ENCODE measurements around the gene KCND2. TPM values are rescaled to one million over a fixed set of nuclear protein-coding genes. Genes with fewer than 3 reads are reported as not detected.

Gene KCND2
- total RNA-seq, 2 experiments from 2014 or later = not detected

DNA sequence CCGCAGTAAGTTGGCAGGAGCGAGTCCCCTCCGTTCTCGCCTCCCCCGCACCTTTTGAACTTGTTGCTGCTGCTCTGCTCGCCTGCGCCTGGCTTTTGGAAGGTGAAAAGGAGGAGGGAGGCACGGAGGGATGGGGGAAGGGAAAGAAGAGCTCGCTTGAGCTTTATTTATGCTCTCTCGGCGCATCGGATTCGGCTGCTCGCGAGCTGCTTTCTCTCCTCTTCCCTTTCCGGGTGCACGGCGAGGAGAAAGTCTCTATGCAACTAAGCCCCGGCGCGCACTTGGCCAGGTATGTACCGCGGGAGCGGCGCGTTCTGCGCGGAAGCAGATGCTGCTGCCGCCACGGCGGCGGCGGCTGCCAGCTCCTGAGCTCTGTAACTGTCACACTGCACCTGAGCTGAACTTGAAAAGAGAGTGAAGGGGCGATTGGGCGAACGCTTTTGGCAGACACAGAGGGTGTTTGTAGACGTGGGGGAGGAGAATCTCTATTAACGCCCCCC lies 551 bp downstream of the KCND2 start:
- peaks cover 6% of the 10 kb centered on the region for H3K4me1 Mint-ChIP-seq (ENCODE audit: low read depth)
- no peak overlapping the region for H3K27ac Mint-ChIP-seq
- peaks cover 21% of the 10 kb centered on the region for H3K27me3 Mint-ChIP-seq (ENCODE audit: low read depth)
- CTCF ChIA-PET = no interaction called here
- ATAC-seq (peak; percentile 73), DNase-seq (peak; percentile 33)
- peak overlapping the region; percentile 72 for H3K4me3 Mint-ChIP-seq
- H3K36me3 Mint-ChIP-seq (ENCODE audit: low read depth) = no peaks in the 10 kb centered on the region
- H3K9me3 Mint-ChIP-seq (ENCODE audit: insufficient read depth) = no peaks in the 10 kb centered on the region
- POLR2A ChIA-PET = no interaction called here

DNA sequence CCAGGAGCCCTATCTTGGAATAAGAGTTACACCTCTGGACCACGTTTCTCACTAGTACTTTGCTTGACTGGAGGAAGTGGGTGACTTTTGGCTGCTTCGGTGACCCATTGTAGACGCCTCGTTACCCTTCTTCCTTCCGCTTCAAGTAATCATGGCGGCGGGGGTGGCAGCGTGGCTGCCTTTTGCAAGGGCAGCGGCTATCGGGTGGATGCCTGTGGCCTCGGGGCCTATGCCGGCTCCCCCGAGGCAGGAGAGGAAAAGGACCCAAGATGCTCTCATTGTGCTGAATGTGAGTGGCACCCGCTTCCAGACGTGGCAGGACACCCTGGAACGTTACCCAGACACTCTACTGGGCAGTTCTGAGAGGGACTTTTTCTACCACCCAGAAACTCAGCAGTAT lies 1.5 kb downstream of the KCND2 start:
- Mint-ChIP-seq H3K4me3 (no peak overlapping the region), H3K4me1 (ENCODE audit: low read depth) (peaks cover 6% of the 10 kb centered on the region)
- POLR2A ChIA-PET = no interaction called here

GRCh38 chr7:120274899-120275298 lies 1.9 kb downstream of the KCND2 start:
- ChIA-PET CTCF (no interaction called here), POLR2A (no interaction called here)
- Mint-ChIP-seq H3K27me3 (ENCODE audit: low read depth) (peaks cover 21% of the 10 kb centered on the region), H3K9me3 (ENCODE audit: insufficient read depth) (no peaks in the 10 kb centered on the region), H3K4me1 (ENCODE audit: low read depth) (peaks cover 6% of the 10 kb centered on the region), H3K36me3 (ENCODE audit: low read depth) (no peaks in the 10 kb centered on the region), H3K4me3 (no peak overlapping the region), H3K27ac (no peak overlapping the region)
- ATAC-seq = no peak
- no peak for DNase-seq

More for the DNA sequence above, 1.5 kb downstream of the KCND2 start:
- Mint-ChIP-seq H3K27me3 (ENCODE audit: low read depth) (peaks cover 21% of the 10 kb centered on the region), H3K27ac (no peak overlapping the region), H3K36me3 (ENCODE audit: low read depth) (no peaks in the 10 kb centered on the region), H3K9me3 (ENCODE audit: insufficient read depth) (no peaks in the 10 kb centered on the region)
- DNase-seq = no peak
- no peak for ATAC-seq
- CTCF ChIA-PET = no interaction called here

DNA sequence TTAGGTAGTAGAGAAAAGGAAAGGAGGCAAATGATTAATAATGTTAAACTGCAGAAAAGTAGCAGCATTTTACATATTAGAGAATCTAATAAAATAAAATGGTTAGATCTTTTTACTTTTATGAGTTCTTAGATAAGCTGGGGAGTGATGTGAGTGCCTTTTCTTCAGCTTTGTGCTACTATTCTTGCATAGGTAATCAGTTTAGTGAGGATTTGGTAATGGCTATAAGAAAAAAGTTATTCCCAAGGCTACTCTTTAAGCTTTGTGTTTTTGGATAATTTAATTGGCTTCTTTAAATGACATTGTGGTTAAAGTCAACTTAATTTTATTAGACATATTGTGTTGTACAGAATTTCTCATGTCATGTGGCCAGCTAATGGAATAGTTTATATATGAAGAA lies 3.7 kb downstream of the KCND2 start:
- ChIA-PET POLR2A (no interaction called here), CTCF (no interaction called here)
- Mint-ChIP-seq H3K9me3 (ENCODE audit: insufficient read depth) (no peaks in the 10 kb centered on the region), H3K4me1 (ENCODE audit: low read depth) (peaks cover 6% of the 10 kb centered on the region), H3K27ac (no peak overlapping the region), H3K4me3 (no peak overlapping the region), H3K36me3 (ENCODE audit: low read depth) (no peaks in the 10 kb centered on the region), H3K27me3 (ENCODE audit: low read depth) (peaks cover 21% of the 10 kb centered on the region)
- DNase-seq (no peak), ATAC-seq (no peak)

- ChIA-PET CTCF (no interaction called here), POLR2A (no interaction called here)
- ATAC-seq (no peak), DNase-seq (no peak)
- Mint-ChIP-seq H3K36me3 (ENCODE audit: low read depth) (no peaks in the 10 kb centered on the region), H3K27me3 (ENCODE audit: low read depth) (peaks cover 7% of the 10 kb centered on the region), H3K27ac (no peak overlapping the region), H3K4me3 (no peak overlapping the region), H3K9me3 (ENCODE audit: insufficient read depth) (no peaks in the 10 kb centered on the region), H3K4me1 (ENCODE audit: low read depth) (no peaks in the 10 kb centered on the region)
Measured at GRCh38 chr7:120278773-120279172, 5.8 kb downstream of the KCND2 start.

GRCh38 chr7:120280743-120281142 lies 7.8 kb downstream of the KCND2 start:
- DNase-seq (no peak), ATAC-seq (no peak)
- ChIA-PET POLR2A (no interaction called here), CTCF (no interaction called here)
- Mint-ChIP-seq H3K4me3 (no peak overlapping the region), H3K4me1 (ENCODE audit: low read depth) (no peaks in the 10 kb centered on the region), H3K27ac (no peak overlapping the region), H3K36me3 (ENCODE audit: low read depth) (no peaks in the 10 kb centered on the region), H3K27me3 (ENCODE audit: low read depth) (no peaks in the 10 kb centered on the region), H3K9me3 (ENCODE audit: insufficient read depth) (no peaks in the 10 kb centered on the region)

DNA sequence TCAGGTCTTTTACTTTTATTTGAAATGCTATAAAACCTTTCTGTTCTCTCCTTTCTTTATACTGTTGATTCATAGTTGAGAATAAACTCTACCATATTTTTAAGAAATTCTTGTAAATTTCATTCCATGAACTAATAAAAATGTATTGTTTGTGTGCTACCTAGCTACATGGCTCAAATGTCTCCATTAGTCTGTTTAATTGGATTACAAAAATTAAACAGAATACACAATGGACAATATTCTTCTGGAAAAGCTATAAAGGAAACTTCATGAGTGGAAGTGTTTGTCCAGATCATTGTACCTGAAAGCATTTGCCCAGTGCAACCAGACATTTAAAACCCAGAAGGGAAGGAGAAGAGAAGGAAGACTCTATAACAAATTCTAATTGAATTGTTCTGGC lies 20.1 kb downstream of the KCND2 start:
- ChIA-PET CTCF (no interaction called here), POLR2A (no interaction called here)
- no peaks in the 10 kb centered on the region for H3K27me3 Mint-ChIP-seq (ENCODE audit: low read depth)
- no peak for ATAC-seq
- no peak overlapping the region for H3K4me3 Mint-ChIP-seq
- no peak for DNase-seq
- no peak overlapping the region for H3K27ac Mint-ChIP-seq
- H3K9me3 Mint-ChIP-seq (ENCODE audit: insufficient read depth) = no peaks in the 10 kb centered on the region
- H3K36me3 Mint-ChIP-seq (ENCODE audit: low read depth) = no peaks in the 10 kb centered on the region
- H3K4me1 Mint-ChIP-seq (ENCODE audit: low read depth) = no peaks in the 10 kb centered on the region

DNA sequence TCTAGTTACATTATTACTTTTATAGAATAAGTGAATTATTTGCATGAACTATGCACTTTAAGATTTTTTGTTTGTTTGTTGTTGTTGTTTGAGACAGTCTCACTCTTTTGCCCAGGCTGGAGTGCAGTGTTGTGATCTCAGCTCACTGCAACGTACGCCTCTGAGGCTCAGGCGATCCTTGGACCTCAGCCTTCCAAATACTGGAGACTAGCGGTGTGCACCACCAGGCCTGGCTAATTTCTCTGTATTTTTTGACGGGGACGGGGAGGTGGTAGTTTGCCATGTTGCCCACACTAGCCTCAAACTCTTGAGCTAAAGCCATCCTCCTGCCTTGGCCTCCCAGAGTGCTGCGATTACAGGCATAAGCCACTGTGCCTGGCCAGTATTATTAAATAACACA lies 29.2 kb downstream of the KCND2 start:
- ATAC-seq = no peak
- POLR2A ChIA-PET = no interaction called here
- no peaks in the 10 kb centered on the region for H3K36me3 Mint-ChIP-seq (ENCODE audit: low read depth)

GRCh38 chr7:120303105-120303504 lies 30.1 kb downstream of the KCND2 start:
- ATAC-seq = no peak
- CTCF ChIA-PET = no interaction called here
- DNase-seq = no peak
- no peaks in the 10 kb centered on the region for H3K36me3 Mint-ChIP-seq (ENCODE audit: low read depth)
- no peak overlapping the region for H3K4me3 Mint-ChIP-seq
- POLR2A ChIA-PET = no interaction called here
- H3K4me1 Mint-ChIP-seq (ENCODE audit: low read depth) = no peaks in the 10 kb centered on the region
- H3K27me3 Mint-ChIP-seq (ENCODE audit: low read depth) = no peaks in the 10 kb centered on the region
- H3K9me3 Mint-ChIP-seq (ENCODE audit: insufficient read depth) = no peaks in the 10 kb centered on the region
- no peak overlapping the region for H3K27ac Mint-ChIP-seq

More for the DNA sequence above, 29.2 kb downstream of the KCND2 start:
- CTCF ChIA-PET = no interaction called here
- Mint-ChIP-seq H3K4me1 (ENCODE audit: low read depth) (no peaks in the 10 kb centered on the region), H3K9me3 (ENCODE audit: insufficient read depth) (no peaks in the 10 kb centered on the region), H3K27ac (no peak overlapping the region), H3K4me3 (no peak overlapping the region), H3K27me3 (ENCODE audit: low read depth) (no peaks in the 10 kb centered on the region)
- no peak for DNase-seq

DNA sequence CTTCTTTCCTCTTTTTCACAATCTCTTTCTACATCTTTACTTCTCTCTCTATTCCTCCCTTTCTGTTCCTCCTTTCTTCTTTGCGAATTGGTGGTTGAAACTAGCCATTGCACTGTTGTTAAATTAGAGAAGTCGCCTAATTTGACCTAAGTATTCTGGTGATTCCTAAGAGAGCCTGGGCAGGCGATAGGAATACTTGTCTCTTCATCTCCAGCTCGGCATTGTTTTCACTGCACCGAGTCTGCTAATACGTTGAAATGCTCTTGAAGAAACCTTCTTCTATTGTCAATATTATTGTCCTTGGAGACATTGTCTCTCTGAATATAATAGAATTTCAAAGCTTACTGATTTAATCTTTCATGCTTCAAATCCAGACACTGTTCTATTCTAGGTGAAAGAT lies 31.7 kb downstream of the KCND2 start:
- Mint-ChIP-seq H3K4me1 (ENCODE audit: low read depth) (no peaks in the 10 kb centered on the region), H3K27me3 (ENCODE audit: low read depth) (no peaks in the 10 kb centered on the region), H3K4me3 (no peak overlapping the region), H3K27ac (no peak overlapping the region), H3K36me3 (ENCODE audit: low read depth) (no peaks in the 10 kb centered on the region), H3K9me3 (ENCODE audit: insufficient read depth) (no peaks in the 10 kb centered on the region)
- no peak for DNase-seq
- CTCF ChIA-PET = no interaction called here
- no peak for ATAC-seq
- POLR2A ChIA-PET = no interaction called here

- Mint-ChIP-seq H3K4me3 (no peak overlapping the region), H3K4me1 (ENCODE audit: low read depth) (no peaks in the 10 kb centered on the region), H3K9me3 (ENCODE audit: insufficient read depth) (no peaks in the 10 kb centered on the region), H3K27me3 (ENCODE audit: low read depth) (no peaks in the 10 kb centered on the region), H3K27ac (no peak overlapping the region), H3K36me3 (ENCODE audit: low read depth) (no peaks in the 10 kb centered on the region)
- no peak for ATAC-seq
- ChIA-PET POLR2A (no interaction called here), CTCF (no interaction called here)
- DNase-seq = no peak
Measured at GRCh38 chr7:120307991-120308545, 35.1 kb downstream of the KCND2 start.

- DNase-seq (no peak), ATAC-seq (no peak)
- ChIA-PET POLR2A (no interaction called here), CTCF (no interaction called here)
- Mint-ChIP-seq H3K4me3 (no peak overlapping the region), H3K27me3 (ENCODE audit: low read depth) (no peaks in the 10 kb centered on the region), H3K4me1 (ENCODE audit: low read depth) (no peaks in the 10 kb centered on the region), H3K36me3 (ENCODE audit: low read depth) (no peaks in the 10 kb centered on the region), H3K27ac (no peak overlapping the region), H3K9me3 (ENCODE audit: insufficient read depth) (no peaks in the 10 kb centered on the region)
Measured at GRCh38 chr7:120311028-120311788, 38.2 kb downstream of the KCND2 start.
